ENCODE data around the gene LPO.
A peak's percentile ranks its signal among the peaks of the same experiment; 100 is the strongest.

LPO gene

GRCh38 chr17:58317421-58318064 is 79.2 kb downstream of the LPO start:
- peak; percentile 80 for DNase-seq (ENCODE audit: low read depth)

GRCh38 chr17:58318065-58318481 is 79.7 kb downstream of the LPO start:
- no peak for DNase-seq (ENCODE audit: low read depth)

All from EH (cell line).